Uterine smooth muscle cell (primary cell): ENCODE data around the gene ALS2CL. TPM values are rescaled to one million over a fixed set of nuclear protein-coding genes. Genes with fewer than 3 reads are reported as not detected.

Experiments
- total RNA-seq: library from RNA; depleted of rRNA; stranded (reverse); fragments of >200 nt; gene quantifications from 2 replicates; pipeline ENCODE4 v1.2.3, GENCODE V29; 2014

Gene ALS2CL, protein sequence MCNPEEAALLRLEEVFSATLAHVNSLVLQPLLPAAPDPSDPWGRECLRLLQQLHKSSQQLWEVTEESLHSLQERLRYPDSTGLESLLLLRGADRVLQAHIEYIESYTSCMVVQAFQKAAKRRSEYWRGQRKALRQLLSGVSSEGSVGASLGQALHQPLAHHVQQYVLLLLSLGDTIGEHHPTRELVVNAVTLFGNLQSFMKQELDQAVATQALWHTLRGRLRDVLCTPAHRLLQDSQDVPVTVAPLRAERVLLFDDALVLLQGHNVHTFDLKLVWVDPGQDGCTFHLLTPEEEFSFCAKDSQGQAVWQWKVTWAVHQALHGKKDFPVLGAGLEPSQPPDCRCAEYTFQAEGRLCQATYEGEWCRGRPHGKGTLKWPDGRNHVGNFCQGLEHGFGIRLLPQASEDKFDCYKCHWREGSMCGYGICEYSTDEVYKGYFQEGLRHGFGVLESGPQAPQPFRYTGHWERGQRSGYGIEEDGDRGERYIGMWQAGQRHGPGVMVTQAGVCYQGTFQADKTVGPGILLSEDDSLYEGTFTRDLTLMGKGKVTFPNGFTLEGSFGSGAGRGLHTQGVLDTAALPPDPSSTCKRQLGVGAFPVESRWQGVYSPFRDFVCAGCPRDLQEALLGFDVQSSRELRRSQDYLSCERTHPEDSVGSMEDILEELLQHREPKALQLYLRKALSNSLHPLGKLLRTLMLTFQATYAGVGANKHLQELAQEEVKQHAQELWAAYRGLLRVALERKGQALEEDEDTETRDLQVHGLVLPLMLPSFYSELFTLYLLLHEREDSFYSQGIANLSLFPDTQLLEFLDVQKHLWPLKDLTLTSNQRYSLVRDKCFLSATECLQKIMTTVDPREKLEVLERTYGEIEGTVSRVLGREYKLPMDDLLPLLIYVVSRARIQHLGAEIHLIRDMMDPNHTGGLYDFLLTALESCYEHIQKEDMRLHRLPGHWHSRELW
- total RNA-seq = 1.4 and 1.9 TPM in 2 replicates

DNA sequence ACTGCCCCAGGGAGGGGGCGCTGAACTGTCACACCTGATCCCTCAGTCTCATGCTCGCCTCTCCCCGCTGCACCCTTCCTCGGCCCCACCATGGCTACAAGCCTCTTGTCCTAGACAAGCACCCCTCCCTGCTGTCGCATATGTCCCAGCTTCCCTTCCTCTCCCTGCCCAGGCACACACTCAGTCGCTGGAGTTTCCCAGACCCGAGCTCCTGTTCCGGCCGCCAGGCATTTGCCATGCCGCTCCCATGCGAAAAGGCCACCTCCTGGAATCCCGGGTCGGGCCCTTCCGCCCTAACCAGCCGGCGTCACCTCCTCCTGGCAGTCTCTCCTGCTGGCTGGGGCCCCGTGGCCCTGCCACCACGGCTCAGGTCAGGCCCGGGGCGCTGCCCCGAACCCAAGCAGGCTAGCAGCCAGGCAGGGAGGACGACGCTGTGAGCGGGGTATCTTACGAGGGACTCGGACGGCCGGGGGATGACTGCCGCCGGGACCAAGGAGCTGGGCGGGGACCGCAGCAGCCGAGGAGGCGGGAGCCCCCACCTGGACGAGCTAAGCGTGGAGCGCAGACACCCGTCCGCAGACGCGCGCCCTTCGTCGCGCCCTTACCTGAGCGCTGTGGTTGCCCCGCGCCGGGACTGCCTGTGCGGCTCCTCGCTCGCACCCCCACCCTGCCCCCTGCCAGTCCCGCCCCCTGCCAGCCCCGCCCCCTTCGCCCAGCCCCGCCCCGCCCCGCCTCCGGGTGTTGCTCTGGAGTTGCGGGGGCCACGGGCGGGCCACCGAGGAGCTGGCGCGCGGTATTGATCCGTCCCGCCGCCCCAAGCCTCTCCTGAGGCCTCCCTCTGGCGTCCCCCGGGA is at the start of gene ALS2CL:
ALS2CL (minus strand) TSS at position 642 of the 854 bp plus-strand sequence. CDS start 4,239 bp downstream, outside the sequence.

DNA sequence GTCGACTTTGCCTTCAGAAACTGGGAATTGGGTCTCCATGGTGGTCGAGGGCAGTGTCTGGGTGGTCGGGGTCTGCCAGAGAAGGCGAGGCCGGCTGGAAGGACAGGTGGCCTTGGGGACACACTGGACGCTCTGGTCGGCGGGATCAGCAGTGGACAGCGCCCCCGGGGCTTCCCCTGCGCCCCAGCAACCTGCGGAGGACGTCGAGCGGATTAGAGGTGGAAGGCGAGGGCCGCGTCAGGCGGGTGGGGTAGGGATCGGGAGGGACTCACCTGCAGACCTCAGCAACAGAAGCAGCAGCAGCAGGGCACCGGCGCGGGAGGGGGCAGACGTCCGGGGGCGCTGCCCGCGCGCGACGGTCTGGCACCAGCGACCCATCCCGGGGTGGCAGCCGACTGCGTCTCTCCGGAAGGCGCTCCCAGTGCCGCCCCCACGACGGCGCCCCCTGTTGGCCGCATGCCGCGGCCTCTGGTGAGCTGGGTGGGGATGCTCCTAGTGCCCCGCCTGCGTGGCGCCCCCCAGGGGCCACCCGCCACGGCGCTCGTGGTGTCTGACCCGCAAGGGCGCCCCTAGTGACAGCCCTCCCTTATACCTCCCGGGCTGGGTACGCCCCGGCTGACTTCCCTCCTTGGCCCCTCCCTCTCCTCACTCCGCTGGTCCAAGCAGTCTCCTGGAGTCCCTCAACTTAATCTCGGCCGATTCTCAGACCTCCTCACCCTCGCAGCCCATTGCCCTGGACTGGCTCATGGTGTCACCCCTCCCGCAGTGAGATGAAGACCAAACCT is 24.2 kb upstream of the ALS2CL start, which contains the start of gene PRSS50:
PRSS50 (minus strand) TSS at position 423 of the 785 bp plus-strand sequence; CDS start at position 378, 45 bp downstream.

DNA sequence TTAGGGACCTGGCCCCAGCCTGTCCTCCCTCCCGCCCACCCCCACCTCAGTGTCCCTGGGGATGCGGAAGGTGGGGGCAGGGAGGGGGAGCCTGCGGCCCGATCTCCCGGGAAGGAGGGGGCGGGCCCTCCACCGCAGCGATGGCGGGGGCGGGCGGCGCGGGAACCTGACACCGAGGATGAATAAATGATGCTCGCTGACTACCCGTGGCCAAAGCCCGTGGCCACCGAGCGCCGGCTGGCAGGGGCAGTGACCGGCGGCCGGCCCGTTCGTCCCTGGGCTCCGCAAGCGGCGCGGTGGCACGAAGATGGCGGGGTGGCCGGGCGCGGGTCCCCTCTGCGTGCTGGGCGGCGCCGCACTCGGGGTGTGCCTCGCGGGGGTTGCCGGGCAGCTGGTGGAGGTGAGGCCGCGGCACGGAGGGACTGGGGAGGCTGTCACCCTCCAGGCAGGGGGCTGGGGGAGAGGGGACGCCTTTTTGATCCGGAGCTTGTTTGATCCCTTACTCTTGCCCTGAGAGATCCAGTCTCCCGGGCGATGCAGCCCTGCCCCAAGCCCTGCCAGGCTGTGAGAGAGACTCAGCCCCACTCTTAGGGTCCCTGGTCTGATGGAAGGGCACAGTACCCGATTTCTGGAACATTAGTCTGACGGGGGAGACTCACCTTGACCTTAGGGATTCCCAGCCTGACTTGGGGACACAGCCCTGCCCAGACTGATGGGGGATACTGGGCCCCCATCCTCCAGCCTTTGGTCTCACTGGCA is 7.9 kb upstream of the ALS2CL start, which contains the start of gene TMIE:
TMIE (plus strand) TSS at position 212 of the 759 bp plus-strand sequence; CDS start at position 308, 96 bp downstream.

Other genes starting within 250 kb of the ALS2CL start
- gene LTF, start 228.8 kb downstream of the ALS2CL start, total RNA-seq = under 0.01 TPM in 1 of 2 replicates, not detected in the other
- gene RTP3, start 195.7 kb downstream of the ALS2CL start, total RNA-seq = not detected in 2 replicates
- gene LRRC2, start 127.4 kb downstream of the ALS2CL start, total RNA-seq = 1.9 and 7.4 TPM in 2 replicates
- not detected in 2 replicates for gene FAM240A, start 81.2 kb downstream of the ALS2CL start, total RNA-seq
- gene TMIE, start 7.7 kb upstream of the ALS2CL start, total RNA-seq = under 0.01 and 0.12 TPM in 2 replicates
- 0.12 TPM in 1 of 2 replicates, not detected in the other for gene PRSS50, start 24.2 kb upstream of the ALS2CL start, total RNA-seq
- not detected in 2 replicates for gene MYL3, start 169.8 kb upstream of the ALS2CL start, total RNA-seq
- gene PTH1R, start 184.0 kb upstream of the ALS2CL start, total RNA-seq = 1.00 and 1.1 TPM in 2 replicates